Measurements from ENCODE around the gene MOK.
"Not testable (repeated sequence)": the region's sequence is repeated elsewhere in the genome, so short reads cannot be mapped to it uniquely, and the experiment has no call there.

MOK gene

DNA sequence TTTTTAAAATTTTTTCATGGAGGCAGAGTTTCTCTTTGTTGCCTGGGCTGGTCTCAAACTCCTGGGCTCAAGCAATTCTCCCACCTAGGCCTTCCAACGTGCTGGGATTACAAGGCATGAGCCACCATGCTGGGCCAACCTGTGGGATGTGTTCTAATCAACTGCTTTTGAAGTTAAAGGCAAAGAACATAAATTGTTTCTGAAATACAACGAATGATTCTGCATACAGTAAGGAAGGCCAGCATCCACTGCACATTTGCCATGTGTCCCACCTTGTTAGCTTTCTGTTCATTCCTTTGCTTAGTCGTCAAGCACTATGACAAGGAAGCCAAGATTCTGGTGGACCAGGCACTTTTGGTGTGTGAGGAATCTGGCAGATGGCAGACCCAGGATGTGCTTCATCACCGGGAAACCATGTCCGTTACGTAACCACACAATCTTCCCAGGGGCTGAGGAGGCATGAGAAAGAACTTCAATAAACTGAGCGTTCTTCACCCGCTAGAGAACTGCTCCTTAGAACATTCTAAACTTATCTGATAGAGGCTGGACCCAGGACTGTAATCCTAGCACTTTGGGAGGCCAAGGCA is 24.5 kb downstream of the MOK start:
- DNase-seq: peak; percentile 20

DNA sequence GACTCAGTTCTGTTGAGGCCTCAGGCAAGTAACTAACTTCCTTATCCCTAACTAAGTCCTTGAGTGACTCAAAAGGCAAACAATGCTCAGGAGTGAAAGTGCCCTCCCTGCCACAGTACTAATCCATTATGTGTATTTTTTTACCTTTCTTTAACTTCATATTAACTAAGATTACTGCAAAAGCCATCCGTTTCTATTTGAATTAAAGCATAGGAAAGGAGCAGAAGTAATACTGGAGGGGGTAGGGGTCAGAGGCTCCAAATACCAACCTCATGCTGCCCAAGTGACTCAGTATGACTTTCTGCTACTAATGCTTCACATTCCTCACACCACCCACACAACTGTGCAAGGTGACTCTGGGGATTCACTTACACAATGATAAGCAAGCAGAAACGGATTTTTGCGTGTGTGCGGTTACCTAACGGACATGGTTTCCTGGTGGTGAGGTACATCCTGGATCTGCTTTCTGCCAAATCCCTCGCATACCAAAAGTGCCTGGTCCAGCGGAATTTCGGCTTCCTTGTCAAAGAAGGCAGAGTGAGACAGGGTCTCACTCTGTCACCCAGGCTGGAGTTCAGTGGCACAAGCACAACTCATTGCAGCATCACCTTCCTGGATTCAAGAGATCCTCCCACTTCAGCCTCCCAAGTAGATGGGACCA is 25.1 kb downstream of the MOK start:
- DNase-seq: peak; percentile 34

DNA sequence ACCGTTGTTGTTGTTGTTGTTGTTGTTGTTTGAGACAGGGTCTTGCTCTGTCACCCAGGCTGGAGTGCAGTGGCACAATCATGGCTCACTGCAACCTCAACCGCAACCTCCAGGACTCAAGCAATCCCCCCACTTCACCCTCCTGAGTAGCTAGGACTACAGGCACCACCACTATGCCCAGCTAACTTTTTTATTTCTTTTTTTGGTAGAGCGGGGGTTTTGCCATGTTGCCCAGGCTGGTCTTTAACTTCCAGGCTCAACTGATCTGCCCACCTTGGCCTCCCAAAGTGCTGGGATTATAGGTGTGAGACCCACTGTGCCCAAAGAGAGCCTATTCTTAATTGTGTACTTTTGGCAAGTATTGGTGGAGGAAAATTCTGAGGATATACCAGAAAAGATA is 25.7 kb downstream of the MOK start:
- peak; percentile 32 for DNase-seq

GRCh38 chr14:102278631-102278935 is 26.4 kb downstream of the MOK start:
- DNase-seq: peak; percentile 2

- DNase-seq: no peak
Observed at GRCh38 chr14:102277874-102278630, 26.9 kb downstream of the MOK start.

- no peak for DNase-seq
Observed at GRCh38 chr14:102275866-102276265, 29.1 kb downstream of the MOK start.

DNA sequence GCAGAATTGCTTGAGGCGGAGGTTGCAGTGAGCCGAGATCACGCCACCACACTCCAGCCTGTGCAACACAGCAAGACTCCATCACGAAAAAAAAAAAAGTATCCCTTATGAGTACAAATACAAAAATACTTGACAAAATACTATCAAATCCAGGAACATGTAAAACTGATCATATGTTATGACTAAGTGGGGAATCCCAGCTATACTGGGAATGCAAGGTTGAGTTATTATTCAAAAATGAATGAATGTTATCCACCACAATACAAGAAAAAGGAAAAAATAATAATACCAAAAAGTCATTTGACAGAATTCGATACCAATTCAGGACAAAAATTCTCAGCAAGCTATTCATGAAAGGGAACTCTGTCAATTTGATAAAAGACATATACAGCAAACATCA is 32.6 kb downstream of the MOK start:
- no peak for DNase-seq

- DNase-seq: no peak
Observed at GRCh38 chr14:102264775-102265174, 40.2 kb downstream of the MOK start.

- DNase-seq: no peak
Observed at GRCh38 chr14:102264355-102264754, 40.6 kb downstream of the MOK start.

GRCh38 chr14:102262929-102263462 is 42.0 kb downstream of the MOK start:
- no peak for DNase-seq

- DNase-seq: no peak
Observed at GRCh38 chr14:102258136-102258535, 46.8 kb downstream of the MOK start.

GRCh38 chr14:102256716-102257115 is 48.2 kb downstream of the MOK start:
- DNase-seq: no peak

DNA sequence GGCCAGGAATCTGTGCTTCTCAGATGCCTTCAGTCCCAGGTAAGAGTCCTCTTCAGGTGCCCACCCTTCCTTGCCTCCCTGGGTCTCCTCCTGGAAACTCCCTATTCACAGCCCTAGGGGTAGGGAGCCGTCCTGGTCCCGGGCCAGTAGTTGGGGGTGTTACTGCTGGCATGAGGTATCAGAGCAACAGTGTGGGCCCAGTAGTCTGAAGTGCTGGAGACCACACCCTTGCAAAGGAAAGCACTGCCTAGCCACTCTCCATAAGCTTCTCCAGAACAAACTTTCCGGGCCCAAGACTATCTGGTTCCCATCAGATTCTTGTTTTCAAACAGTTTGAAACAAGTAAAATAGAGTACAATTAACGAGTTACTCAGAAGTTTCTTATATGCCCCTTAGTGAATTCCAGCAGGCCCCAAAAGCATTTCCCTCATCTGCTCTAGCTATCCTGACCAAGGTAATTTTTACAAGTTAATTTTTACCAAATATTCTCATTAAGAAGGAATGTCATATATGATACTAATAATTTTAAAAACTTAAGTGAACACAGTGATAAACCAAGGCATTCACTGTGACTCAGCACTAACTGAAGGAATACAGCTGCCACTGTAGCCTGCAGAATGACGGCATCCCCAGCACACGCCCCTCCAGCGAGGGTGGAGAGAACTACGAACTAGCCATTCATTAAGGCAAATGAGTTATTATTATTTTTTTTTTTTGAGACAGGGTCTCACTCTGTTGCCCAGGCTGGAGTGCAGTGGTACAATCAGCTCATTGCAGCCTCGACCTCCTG is 49.4 kb downstream of the MOK start:
- no peak for DNase-seq

DNA sequence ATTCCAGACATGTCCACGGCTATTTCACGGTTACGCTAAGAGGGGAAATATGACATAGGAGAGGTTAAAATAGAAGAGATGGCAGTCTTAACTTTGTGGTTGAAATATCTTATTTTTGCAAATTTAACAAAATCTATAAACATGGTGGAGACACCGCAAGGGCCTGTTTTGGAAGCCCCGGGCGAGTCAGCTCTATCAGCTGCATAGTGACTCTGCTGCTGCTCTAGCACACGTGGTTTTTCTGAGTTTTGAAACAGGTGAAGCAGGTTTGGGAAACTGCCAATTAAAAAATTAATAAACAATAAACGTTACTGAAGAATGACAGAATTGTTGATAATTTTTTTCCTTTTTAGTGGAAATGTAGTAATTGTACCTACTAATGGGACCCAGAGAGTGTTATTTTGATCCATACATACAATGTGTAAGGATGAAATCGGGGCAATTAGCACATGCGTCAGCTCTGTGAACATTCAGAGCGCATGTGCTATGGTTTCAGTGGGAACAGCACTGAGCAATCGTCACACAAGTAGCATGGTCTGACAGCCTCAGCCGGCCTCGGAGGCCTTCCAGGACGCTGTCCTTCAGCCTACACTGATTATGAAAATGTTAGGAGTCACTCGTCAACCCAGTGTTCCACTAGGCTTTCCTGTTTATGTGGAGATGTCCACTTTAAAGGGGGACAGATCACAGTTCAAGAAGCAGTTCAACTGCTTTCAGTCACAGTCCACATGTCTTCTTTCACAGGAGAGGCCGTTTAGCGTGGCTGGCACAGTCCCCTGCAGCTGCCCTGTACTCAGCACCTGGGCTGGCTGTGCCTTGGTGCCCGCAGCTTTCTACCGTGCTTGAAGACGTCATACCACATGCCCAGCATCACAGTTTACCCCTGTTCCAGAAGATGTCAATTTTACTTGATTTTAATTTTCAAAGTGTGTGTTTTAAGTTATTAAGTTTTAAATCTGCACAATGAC is 51.8 kb downstream of the MOK start:
- no peak for DNase-seq

DNA sequence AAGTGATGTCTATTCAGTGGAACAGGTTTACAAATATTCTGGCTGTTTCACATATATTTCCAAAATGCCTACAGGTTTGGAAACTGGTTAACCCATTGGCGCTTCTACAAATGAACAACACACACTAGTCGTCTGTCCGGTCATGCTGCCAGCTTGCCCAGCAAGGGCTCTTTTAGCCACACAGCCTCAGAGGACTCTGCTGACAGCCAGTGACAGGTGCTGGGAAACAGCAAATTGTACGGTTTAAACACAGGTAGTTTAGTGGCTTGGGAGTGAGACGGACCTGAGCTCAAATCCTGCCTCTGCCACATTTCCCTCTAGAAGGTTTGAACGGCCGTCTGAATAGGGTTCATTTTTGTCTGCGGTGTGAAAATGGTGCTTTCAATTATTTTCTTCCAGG is 53.8 kb downstream of the MOK start:
- DNase-seq: no peak

- no peak for DNase-seq
Observed at GRCh38 chr14:102250636-102251035, 54.3 kb downstream of the MOK start.

DNA sequence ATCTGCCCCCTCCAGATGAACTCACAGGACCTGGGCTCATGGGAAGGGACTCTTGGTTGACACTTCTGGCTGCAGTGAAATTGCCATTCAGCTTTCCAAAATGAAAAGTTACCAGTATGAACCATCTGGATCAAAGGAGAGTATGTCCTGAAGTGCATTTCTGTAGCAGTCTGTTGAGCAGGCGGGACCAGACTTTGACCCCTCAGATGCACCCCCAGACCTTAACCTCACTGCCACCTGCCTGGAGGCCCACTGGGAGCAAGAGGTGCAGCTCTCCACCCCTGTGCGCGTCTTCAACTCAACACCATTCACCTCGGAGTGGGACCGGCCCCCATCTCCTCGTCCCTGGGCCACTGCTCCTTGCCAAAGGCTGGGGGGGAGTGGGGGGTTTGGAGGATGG is 55.0 kb downstream of the MOK start:
- no peak for DNase-seq

DNA sequence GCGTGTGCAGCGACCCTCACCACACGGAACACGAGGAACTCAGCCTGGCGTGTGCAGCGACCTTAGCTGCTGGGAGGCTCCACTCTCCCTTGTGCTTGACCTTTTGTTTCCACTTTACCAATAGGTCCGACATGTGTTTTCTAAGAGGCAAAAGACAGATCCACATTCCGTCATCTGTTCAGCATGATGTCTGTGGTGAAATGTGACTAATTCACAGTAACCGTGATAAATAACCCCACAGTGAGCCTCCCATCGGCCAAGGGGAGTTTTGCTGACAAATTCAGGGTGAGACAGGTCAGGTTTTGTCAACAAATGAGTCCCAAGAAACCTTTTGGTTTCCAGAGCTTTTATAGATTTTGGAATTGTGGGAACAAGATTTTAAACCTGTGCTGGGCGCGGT is 55.9 kb downstream of the MOK start:
- no peak for DNase-seq

GRCh38 chr14:102248121-102248520 is 56.8 kb downstream of the MOK start:
- DNase-seq: no peak

DNA sequence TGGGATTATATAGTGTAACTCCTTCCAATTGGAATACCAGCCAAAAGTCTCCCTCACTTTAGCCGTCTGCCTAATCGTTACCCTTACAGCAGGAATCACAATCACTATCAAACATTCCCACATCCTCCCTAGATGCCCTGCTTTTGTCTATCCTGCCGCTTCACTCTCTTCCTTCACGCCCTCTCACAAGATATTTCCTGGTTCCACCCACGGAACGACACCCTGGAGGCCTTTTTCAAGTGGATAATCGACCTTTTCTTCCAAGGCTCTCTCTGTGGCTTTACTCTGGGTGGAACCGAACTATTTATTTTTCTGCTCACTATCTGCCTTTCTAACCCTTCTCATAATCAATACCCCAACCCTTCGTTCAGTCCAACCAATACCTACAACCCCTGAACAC is 58.9 kb downstream of the MOK start:
- DNase-seq: no peak

- DNase-seq: not testable (repeated sequence)
Observed at GRCh38 chr14:102243795-102244194, 61.2 kb downstream of the MOK start.

DNA sequence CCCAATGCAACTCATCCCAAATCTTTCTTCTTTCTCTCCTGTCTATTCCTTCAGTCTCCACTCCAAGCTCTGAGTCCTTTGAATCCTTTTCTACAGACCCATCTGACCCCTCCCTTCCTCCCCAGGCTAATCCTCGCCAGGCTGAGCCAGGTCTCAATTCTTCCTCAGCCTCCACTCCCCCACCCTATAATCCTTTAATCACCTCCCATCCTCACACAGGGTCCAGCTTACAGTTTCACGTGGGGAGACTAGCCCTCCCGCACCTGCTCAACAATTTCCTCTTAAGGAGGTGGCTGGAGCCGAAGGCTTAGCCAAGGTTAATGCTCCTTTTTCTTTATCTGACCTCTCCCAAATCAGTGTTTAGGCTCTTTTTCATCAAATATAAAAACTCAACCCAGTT is 63.8 kb downstream of the MOK start:
- DNase-seq: no peak

Measured in activated CD8-positive, alpha-beta memory T cell treated with anti-CD3 and anti-CD28 coated beads, Interleukin-2, amount 50 U/mL, for 48 hours (primary cell).